ENCODE results near the gene MARCHF9.

Gene MARCHF9

DNA sequence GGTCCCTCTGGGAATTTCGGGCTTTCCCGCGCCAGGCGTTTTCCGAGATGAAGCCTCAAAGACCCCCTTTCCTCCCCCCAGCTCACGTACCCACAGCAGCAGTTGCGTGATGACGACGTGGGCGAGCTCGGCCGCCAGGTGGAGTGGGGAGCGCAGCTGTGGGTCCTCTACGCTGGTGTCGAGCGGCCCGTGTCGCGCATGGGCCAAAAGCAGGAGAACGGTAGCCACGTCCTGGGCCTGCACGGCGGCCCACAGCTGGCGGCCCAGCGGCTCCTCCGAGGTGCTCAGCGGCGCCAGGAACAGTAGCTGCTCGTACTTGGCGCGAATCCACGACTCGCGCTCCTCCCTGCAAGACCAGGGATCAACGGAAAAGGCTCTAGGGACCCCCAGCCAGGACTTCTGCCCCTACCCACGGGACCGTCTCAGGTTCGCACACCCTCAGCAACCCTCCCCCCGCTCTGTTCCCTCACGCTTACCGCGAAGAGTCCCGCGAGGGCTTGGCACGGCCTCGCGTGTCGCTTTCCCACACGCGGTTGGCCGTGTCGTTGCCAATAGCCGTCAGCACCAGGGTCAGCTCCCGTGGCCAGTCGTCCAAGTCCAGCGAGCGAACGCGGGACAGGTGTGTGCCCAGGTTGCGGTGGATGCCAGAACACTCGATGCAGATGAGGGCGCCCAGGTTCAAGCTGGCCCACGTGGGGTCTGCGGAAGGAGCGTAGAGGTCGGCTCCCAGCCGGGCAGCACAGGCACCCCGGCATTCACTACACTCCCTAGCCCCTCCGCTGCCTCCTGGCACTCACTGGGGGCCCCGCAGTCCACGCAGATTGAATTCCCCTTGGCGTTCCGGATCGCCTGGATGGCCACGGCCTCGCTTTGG lies 27.8 kb upstream of the MARCHF9 start:
- Histone ChIP-seq H3K4me1 (ENCODE audit: low read depth, poor library complexity, severe bottlenecking) (no peaks in the 10 kb centered on the region), H3K4me3 (IDR thresholded peaks at IDR 0.05; ENCODE audit: insufficient read depth, low read depth, low read length) (no peak overlapping the region), H3K79me2 (ENCODE audit: insufficient read depth, low read depth) (no peaks in the 10 kb centered on the region), H3K27ac (no peak overlapping the region), H3K9ac (no peak overlapping the region), H3K27me3 (ENCODE audit: insufficient read depth, low read depth) (peaks cover 17% of the 10 kb centered on the region; the same call in 1 of the 2 replicates), H3K4me2 (no peak overlapping the region), H3K36me3 (ENCODE audit: insufficient read depth) (no peaks in the 10 kb centered on the region), H2AFZ (ENCODE audit: low read depth) (no peak overlapping the region), H4K20me1 (ENCODE audit: insufficient read depth) (no peaks in the 10 kb centered on the region)
- TF ChIP-seq, protein P1, sequence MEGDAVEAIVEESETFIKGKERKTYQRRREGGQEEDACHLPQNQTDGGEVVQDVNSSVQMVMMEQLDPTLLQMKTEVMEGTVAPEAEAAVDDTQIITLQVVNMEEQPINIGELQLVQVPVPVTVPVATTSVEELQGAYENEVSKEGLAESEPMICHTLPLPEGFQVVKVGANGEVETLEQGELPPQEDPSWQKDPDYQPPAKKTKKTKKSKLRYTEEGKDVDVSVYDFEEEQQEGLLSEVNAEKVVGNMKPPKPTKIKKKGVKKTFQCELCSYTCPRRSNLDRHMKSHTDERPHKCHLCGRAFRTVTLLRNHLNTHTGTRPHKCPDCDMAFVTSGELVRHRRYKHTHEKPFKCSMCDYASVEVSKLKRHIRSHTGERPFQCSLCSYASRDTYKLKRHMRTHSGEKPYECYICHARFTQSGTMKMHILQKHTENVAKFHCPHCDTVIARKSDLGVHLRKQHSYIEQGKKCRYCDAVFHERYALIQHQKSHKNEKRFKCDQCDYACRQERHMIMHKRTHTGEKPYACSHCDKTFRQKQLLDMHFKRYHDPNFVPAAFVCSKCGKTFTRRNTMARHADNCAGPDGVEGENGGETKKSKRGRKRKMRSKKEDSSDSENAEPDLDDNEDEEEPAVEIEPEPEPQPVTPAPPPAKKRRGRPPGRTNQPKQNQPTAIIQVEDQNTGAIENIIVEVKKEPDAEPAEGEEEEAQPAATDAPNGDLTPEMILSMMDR (conservative IDR thresholded peaks at IDR 0.05; ENCODE audit: low read depth, low read length): no peak

DNA sequence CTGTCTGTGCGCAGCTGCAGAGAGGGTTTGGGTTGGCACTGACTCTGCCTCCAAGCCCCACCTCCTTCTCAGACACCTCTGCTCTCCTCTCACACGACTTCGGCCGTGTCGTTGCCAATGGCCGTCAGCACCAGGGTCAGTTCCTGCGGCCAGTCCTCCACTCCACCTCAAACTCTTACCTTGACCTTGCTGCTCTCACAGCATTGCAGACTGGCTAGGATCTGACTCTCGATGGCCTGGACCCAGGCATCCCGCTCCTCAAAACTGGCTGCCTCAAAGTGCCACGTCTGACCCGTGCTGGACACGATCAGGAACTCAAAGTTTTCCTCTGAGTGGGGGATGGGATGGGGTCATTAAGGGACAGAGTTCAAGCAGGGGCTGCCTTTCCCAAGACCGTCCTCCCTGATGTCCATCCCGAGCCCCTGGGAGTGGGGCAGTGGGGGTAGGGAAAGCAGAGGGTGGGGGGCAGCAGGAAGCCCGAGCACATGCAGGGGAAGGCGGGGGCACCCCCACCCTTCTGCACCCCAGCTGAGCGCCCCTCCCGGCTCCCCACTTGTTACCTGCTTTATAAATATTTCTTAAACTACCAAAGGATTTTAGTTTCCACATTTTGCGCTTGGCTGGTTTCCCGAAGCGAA lies 27.0 kb upstream of the MARCHF9 start:
- Histone ChIP-seq H3K36me3 (ENCODE audit: insufficient read depth) (no peaks in the 10 kb centered on the region), H4K20me1 (ENCODE audit: insufficient read depth) (no peaks in the 10 kb centered on the region), H2AFZ (ENCODE audit: low read depth) (no peak overlapping the region), H3K4me2 (no peak overlapping the region), H3K4me1 (ENCODE audit: low read depth, poor library complexity, severe bottlenecking) (no peaks in the 10 kb centered on the region), H3K4me3 (IDR thresholded peaks at IDR 0.05; ENCODE audit: insufficient read depth, low read depth, low read length) (no peak overlapping the region), H3K9ac (no peak overlapping the region), H3K27me3 (ENCODE audit: insufficient read depth, low read depth) (peaks cover 17% of the 10 kb centered on the region; the same call in 1 of the 2 replicates), H3K79me2 (ENCODE audit: insufficient read depth, low read depth) (no peaks in the 10 kb centered on the region), H3K27ac (no peak overlapping the region)
- TF ChIP-seq, protein P1 (conservative IDR thresholded peaks at IDR 0.05; ENCODE audit: low read depth, low read length): no peak

DNA sequence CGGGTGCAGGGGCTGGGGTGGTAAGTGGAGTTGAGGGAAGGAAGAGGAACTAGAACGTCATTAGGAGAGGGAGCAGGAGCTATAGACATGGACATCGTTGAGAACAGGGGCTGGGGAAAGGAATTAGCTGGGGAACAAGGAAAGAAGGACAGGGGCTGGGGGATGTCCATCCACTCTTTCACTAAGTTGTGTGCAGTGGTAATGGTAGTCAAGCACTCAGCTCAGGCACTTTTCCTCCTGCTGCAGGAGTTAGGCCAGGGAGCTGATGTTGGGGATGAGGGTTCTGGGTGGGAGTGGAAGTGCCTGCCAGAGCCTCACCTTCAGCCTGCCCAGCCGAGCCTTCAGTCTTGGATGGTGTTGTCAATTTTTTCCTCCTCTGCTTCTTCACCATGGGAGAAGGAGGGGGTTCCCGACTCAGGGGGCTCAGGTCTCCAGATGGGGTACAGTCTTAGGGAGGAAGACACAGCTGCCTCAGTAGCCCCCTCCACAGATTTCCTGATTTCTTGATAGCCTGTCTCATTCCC lies 25.5 kb upstream of the MARCHF9 start:
- TF ChIP-seq, protein P1 (conservative IDR thresholded peaks at IDR 0.05; ENCODE audit: low read depth, low read length): no peak
- H3K9ac ChIP-seq: no peak overlapping the region
- H3K79me2 ChIP-seq (ENCODE audit: insufficient read depth, low read depth): no peaks in the 10 kb centered on the region
- no peaks in the 10 kb centered on the region for H3K4me1 ChIP-seq (ENCODE audit: low read depth, poor library complexity, severe bottlenecking)
- no peaks in the 10 kb centered on the region for H3K36me3 ChIP-seq (ENCODE audit: insufficient read depth)
- no peaks in the 10 kb centered on the region for H4K20me1 ChIP-seq (ENCODE audit: insufficient read depth)
- no peak overlapping the region for H3K27ac ChIP-seq
- H3K4me3 ChIP-seq (IDR thresholded peaks at IDR 0.05; ENCODE audit: insufficient read depth, low read depth, low read length): no peak overlapping the region
- no peak overlapping the region for H3K4me2 ChIP-seq
- H3K27me3 ChIP-seq (ENCODE audit: insufficient read depth, low read depth): peaks cover 19% of the 10 kb centered on the region; the same call in 1 of the 2 replicates
- no peak overlapping the region for H2AFZ ChIP-seq (ENCODE audit: low read depth)

DNA sequence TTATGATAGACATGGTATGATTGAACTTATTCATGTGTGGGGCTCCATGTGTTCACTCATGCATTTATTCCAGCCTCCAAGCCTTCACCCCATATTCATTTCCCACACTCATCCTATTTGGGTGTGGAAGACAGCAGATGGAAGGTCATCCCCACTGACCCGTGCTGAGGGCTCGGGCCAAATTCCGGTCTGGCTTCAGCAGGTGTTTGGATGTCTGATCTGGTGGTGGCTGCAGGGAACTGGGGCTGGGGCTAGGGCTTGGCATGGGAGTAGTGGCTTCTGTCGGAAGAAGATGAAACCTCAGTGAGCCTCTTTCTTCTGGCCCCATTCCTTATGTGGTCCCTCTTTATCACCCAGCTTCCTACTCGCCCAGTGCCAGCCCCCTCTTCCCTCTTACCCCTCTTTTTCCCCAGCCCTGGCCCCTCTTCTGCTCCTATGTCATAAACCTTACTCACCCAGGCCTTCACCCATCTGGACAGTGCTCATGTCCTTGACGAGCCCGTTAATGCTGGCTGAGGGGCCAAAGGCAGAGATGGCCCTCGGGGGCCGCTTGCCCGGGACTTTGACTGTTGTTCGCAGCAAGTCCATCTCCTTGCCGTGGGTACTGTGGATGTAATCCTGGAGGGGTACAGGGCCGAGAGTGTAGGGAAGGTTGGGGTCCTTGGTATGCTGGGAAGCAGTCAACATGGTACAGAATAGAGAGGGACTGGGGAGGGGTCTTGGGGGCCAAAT lies 24.4 kb upstream of the MARCHF9 start:
- no peaks in the 10 kb centered on the region for H3K36me3 ChIP-seq (ENCODE audit: insufficient read depth)
- TF ChIP-seq, protein P1 (conservative IDR thresholded peaks at IDR 0.05; ENCODE audit: low read depth, low read length): no peak

More for the DNA sequence above, 24.4 kb upstream of the MARCHF9 start:
- H3K4me2 ChIP-seq: no peak overlapping the region
- no peak overlapping the region for H3K4me3 ChIP-seq (IDR thresholded peaks at IDR 0.05; ENCODE audit: insufficient read depth, low read depth, low read length)
- no peak overlapping the region for H3K9ac ChIP-seq
- peaks cover 21% of the 10 kb centered on the region; the same call in 1 of the 2 replicates for H3K27me3 ChIP-seq (ENCODE audit: insufficient read depth, low read depth)
- no peak overlapping the region for H3K27ac ChIP-seq
- H3K79me2 ChIP-seq (ENCODE audit: insufficient read depth, low read depth): no peaks in the 10 kb centered on the region
- H3K4me1 ChIP-seq (ENCODE audit: low read depth, poor library complexity, severe bottlenecking): no peaks in the 10 kb centered on the region
- no peaks in the 10 kb centered on the region for H4K20me1 ChIP-seq (ENCODE audit: insufficient read depth)
- H2AFZ ChIP-seq (ENCODE audit: low read depth): no peak overlapping the region

All from KMS-11 (cell line).